Renal cortical epithelial cell (primary cell): ENCODE measurements around the gene TENM3. TPM values are rescaled to one million over a fixed set of nuclear protein-coding genes. Genes with fewer than 3 reads are reported as not detected.

ENCODE experiments used
- DNase-seq: peaks from one replicate; pipeline ENCODE4 v3.0.0-alpha.2; 2011; ENCODE audit warnings: low read depth
- total RNA-seq: library from RNA; depleted of rRNA; stranded (reverse); fragments of >200 nt; gene quantifications from 2 replicates; pipeline ENCODE4 v1.2.3, GENCODE V29; 2014

The TENM3 gene
- total RNA-seq, 1 donor from 2014 or later, result 4.5 TPM

GRCh38 chr4:182510836-182511235, 267.6 kb downstream of the TENM3 start:
- no peak for DNase-seq

DNA sequence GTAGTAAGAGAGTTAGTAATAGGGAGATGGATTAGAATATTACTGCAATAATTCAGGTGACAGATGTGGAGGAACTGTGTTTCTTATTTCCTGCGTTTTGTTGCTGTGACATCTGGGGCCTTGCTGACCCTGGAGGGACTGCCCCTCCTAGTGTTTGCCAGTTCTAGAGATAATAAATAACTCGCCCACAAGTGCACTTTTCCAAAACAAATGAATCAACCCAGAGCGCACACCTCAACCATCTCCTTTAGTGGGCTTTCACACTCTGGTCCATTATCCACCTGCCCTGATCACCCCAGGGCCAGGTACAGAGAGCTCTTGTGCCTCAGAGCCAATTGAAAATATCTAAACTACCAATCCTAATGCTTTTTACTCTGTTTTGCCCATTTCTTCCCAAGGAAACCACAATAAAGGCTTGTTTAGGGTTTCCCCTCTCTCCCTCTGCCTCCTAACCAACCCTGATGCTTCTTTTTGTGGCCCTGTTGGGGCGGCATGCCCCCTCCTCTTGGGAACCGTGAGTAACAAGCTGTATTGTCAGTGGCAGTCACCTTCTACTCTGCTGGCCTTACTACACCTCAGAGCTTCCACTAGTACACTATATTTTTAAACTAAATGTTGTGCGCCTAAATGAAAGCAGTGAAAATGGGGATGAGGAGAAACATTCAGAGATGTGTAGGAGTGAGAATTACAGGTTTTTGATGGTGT, 270.5 kb downstream of the TENM3 start:
- no peak for DNase-seq

GRCh38 chr4:182518421-182518820, 275.2 kb downstream of the TENM3 start:
- DNase-seq, result no peak

- no peak for DNase-seq
These were observed 276.3 kb downstream of the TENM3 start for GRCh38 chr4:182519528-182519927.

GRCh38 chr4:182521011-182521410, 277.8 kb downstream of the TENM3 start:
- DNase-seq, result no peak

DNA sequence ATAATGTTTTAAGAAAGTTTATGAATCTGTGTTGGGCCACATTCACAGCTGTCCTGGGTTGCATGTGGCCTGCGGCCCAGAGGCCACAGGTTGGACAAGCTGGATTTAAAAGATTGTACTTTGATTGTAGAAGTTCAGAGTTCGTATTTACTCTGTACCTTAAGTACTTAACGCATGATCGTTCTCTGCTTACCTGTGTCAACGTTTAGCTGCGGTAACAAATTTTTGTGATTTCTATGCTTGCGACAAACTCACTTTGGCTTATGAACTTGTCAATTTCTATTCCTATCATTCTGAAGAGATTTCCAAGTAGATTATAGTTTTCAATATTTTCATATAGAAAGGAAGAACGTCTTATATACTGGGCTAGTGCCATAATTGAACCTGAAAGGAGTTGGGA, 285.6 kb downstream of the TENM3 start:
- DNase-seq, result no peak

DNA sequence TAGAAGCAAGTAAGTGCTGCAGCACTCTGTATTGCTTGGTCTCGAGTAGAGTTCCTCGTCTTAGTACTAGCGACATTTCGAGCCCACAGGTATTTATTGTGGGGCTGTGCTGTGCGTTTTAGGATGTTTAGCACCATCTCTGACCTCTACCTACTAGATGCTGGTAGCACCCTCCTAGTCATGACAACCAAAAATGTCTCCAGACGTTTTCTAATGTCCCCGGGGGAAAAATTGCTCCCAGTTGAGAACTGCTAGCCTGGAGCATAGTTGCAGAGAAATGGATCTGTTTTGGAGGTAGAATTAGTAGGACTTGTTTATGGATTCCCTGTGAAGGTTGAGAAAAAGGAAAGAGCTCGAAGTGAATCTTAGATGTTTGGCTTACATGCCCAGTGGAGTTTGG, 287.2 kb downstream of the TENM3 start:
- DNase-seq, result no peak

DNA sequence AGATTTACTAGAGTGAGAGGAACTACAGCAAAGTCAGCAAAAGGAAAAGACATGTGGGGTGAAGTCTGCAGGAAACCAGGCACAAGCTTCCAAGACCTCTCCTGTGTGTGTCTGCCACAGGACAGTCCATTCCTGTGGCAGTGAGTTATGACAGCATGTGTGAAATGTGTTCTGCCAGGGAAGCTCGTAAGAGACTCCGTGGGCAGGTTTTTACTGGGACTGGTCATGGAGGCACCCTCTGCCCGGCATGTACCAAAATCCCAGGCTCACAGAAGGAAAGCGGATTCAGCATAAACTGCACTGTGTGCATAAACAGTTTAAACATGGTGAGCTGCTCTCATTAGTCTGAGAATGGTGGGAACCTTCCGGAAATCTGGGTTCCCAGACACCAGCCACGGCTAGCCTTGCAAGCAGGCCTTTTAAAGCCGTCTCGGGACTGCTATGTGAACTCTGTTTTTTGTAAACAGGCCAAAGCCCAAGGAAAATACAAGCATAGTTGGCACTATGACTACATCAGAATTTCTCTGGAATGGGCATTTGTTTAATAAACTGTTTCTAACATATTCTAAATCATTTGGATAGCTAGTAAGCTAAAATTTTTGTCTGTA, 288.5 kb downstream of the TENM3 start:
- peak; percentile 19 for DNase-seq

- DNase-seq, result no peak
These were observed 289.2 kb downstream of the TENM3 start for GRCh38 chr4:182532441-182532840.

- peak; percentile 54 for DNase-seq
These were observed 290.8 kb downstream of the TENM3 start for GRCh38 chr4:182533964-182534363.

GRCh38 chr4:182536221-182536811, 293.1 kb downstream of the TENM3 start:
- DNase-seq, result no peak

- DNase-seq, result peak; percentile 67
These were observed 294.0 kb downstream of the TENM3 start for GRCh38 chr4:182537031-182537795.

GRCh38 chr4:182538031-182538430, 294.8 kb downstream of the TENM3 start:
- DNase-seq, result no peak

DNA sequence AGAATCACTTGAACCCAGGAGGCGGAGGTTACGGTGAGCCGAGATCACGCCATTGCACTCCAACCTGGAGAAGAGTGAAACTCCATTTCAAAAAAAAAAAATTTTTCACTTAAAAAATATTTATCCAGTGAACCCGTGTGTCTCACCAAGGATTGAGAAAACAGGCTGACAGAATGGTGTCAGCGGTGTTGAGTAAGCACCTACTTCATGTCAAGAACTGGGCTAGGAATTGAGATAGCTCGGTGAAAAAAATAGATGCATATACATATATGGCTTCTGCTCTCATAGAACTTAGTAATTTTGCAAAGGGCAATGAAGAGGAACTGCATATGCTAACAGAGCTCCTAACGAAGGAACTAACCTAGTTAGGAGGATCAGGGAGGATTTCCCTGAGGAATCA, 297.3 kb downstream of the TENM3 start:
- DNase-seq, result no peak

- no peak for DNase-seq
These were observed 304.2 kb downstream of the TENM3 start for GRCh38 chr4:182547435-182547834.

- DNase-seq, result no peak
These were observed 305.0 kb downstream of the TENM3 start for GRCh38 chr4:182548156-182548555.

DNA sequence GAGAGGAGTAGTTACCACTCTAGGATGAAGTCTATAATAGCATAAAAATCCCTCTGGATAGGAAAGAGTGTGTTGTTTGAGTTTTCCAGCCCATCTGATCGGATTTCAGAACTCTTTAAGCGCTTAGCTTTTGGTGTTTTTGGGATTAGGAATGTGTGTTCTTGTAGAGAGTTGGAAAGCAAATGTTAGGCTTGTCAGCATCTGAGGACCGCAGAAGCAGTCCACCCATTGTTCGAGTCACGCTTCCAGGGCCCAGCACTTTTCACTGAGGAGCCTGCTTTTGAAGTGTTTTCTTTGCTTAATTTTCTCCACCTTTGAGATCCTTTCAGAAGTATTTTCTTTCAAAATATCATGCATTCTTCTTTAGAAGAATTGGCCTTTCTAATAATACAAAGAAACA, 306.2 kb downstream of the TENM3 start:
- DNase-seq, result no peak

DNA sequence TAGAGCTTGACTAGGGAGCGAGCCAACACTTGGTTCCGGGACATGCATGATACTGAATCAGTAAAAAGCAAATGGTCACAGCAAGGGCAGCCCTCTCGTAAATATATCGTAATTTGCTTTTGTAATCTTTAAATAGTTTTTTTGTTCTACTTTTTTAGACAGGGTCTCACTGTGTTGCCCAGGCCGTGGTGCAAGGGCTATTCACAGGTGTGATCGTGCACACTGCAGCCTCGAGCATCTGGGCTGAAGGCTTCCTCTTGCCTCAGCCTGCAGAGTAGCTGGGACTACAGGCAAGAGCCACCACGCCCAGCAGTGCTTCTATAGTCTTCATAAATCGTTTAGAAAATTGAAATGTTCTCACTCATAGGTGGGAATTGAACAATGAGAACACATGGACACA, 309.7 kb downstream of the TENM3 start:
- no peak for DNase-seq

GRCh38 chr4:182553653-182554052, 310.5 kb downstream of the TENM3 start:
- peak; percentile 14 for DNase-seq

- peak; percentile 68 for DNase-seq
These were observed 311.5 kb downstream of the TENM3 start for GRCh38 chr4:182554736-182555135.

GRCh38 chr4:182555997-182556418, 312.8 kb downstream of the TENM3 start:
- DNase-seq, result peak; percentile 97

DNA sequence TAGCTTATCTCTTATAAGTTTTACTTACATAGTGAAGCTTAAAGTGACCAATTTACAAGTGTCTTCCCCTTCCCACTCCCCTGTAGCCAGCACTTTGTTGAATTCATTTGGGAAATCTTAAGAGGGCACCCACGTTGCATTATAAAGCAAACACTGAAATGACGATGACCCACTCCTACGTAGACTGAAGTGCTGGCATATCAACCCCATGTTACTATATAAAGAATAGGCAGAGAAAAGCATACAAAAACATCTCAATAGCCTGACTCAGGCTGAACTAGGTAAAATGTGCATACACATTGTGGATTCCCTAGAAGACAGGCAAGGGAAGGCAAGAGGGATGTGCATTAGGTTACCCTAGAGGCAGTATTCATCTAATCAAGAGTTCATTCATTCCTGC, 313.4 kb downstream of the TENM3 start:
- no peak for DNase-seq

GRCh38 chr4:182560358-182560757, 317.2 kb downstream of the TENM3 start:
- DNase-seq, result peak; percentile 32
